Measurements from ENCODE around the gene IL1RAPL1.

- TF ChIP-seq CTCF (IDR thresholded peaks at IDR 0.05; ENCODE audit: borderline replicate concordance, extremely low read depth, low read length, poor library complexity, severe bottlenecking): no peak
- TF ChIP-seq EZH2 (IDR thresholded peaks at IDR 0.05; ENCODE audit: borderline replicate concordance, low read depth, low read length, severe bottlenecking): no peak
Measured at GRCh38 chrX:29922607-29923006, 1335.4 kb downstream of the IL1RAPL1 start.

Measured in DND-41 (cell line).